ENCODE measurements around the gene SLC12A5. TPM values are rescaled to one million over a fixed set of nuclear protein-coding genes. Genes with fewer than 3 reads are reported as not detected.

Gene SLC12A5
- total RNA-seq, 6 experiments from 2014 or later = 0.32 to 0.91 (median 0.64) TPM; not detected in 3

DNA sequence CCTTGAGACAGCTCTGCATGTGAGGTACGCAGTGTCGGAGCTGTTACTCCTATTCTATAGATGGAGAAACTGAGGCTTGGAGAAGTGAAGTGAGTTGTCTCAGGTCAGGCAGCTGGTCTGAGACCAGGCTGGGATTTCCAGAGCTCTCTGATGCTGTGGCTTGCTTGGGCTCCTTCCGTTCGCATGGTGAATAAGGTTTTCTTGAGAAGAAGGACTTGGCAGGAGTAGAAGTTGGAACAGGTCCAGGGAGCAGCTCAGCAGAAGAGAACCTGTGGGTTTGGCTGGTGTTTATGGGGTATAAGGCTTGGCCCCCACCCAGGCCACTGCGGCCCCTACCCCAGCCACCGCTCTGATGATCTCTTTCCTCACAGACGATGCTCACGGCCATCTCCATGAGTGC is 7.4 kb downstream of the SLC12A5 start:
- ATAC-seq (no peak), DNase-seq (no peak)
- no peaks in the 10 kb centered on the region for H3K36me3 ChIP-seq
- TF ChIP-seq POLR2A (IDR thresholded peaks at IDR 0.05) = no peak
- TF ChIP-seq, protein P1, sequence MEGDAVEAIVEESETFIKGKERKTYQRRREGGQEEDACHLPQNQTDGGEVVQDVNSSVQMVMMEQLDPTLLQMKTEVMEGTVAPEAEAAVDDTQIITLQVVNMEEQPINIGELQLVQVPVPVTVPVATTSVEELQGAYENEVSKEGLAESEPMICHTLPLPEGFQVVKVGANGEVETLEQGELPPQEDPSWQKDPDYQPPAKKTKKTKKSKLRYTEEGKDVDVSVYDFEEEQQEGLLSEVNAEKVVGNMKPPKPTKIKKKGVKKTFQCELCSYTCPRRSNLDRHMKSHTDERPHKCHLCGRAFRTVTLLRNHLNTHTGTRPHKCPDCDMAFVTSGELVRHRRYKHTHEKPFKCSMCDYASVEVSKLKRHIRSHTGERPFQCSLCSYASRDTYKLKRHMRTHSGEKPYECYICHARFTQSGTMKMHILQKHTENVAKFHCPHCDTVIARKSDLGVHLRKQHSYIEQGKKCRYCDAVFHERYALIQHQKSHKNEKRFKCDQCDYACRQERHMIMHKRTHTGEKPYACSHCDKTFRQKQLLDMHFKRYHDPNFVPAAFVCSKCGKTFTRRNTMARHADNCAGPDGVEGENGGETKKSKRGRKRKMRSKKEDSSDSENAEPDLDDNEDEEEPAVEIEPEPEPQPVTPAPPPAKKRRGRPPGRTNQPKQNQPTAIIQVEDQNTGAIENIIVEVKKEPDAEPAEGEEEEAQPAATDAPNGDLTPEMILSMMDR (IDR thresholded peaks at IDR 0.05) = no peak
- H3K9me3 ChIP-seq = no peaks in the 10 kb centered on the region
- WGBS (ENCODE audit: insufficient coverage, low coverage, low lambda C conversion rate, missing lambda C conversion rate) = 96% methylated on average over 2 of the region's 8 CpGs
- H3K27ac ChIP-seq = no peak overlapping the region
- no peaks in the 10 kb centered on the region for H3K4me1 ChIP-seq
- intact Hi-C loops (cut with DNase I) = no loop called here
- no peak overlapping the region for H3K4me3 ChIP-seq
- peaks cover 0 to 10% of the 10 kb centered on the region in 2 donors for H3K27me3 ChIP-seq

DNA sequence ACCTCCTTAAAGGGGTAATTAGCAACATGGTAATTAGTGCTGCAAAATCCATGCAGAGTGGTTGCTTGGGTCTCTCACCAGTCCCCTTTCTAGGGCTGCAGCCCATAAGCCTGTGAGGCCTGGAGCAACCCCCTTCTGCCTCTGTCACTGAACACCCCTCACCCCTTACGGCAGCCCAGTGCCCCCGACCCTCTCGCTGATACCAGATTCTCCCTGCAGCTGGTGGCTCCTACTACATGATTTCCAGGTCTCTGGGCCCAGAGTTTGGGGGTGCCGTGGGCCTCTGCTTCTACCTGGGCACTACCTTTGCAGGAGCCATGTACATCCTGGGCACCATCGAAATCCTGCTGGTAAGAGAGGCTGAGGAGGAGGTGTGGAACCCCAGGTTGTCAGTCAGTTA is 8.0 kb downstream of the SLC12A5 start:
- no peaks in the 10 kb centered on the region for H3K4me1 ChIP-seq
- no peak for DNase-seq
- 52% methylated on average over 3 of the region's 5 CpGs for WGBS (ENCODE audit: insufficient coverage, low coverage, low lambda C conversion rate, missing lambda C conversion rate)
- no peaks in the 10 kb centered on the region for H3K36me3 ChIP-seq
- no peak overlapping the region for H3K27ac ChIP-seq
- TF ChIP-seq, protein P1 (IDR thresholded peaks at IDR 0.05) = no peak
- TF ChIP-seq POLR2A (IDR thresholded peaks at IDR 0.05) = no peak
- intact Hi-C loops (cut with DNase I) = no loop called here
- no peak overlapping the region for H3K4me3 ChIP-seq
- ATAC-seq = no peak
- H3K27me3 ChIP-seq = peaks cover 0 to 3% of the 10 kb centered on the region in 2 donors
- H3K9me3 ChIP-seq = no peaks in the 10 kb centered on the region

DNA sequence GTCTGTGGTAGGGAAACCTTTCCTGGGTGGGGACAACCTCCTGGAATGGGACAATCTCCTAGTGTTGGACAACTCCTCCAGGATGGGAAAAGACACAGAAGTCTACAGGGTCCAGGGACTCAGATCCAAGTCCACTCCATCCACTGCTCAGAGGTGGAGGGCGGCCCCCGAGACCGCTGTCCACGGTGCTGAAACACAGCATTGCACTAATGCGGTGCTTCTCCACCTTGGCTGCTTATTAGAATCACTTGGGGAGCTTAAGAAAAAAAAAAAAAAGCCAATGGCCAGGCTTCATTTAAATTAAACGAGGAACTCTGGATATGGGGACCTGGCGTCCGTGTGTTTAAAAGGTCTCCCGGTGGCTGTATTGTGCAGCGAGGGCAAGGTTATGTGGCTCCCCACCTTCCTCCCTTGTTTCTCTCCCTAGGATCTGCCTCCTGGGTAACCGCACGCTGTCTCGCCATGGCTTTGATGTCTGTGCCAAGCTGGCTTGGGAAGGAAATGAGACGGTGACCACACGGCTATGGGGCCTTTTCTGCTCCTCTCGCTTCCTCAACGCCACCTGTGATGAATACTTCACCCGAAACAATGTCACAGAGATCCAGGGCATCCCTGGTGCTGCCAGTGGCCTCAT is 12.0 kb downstream of the SLC12A5 start:
- Histone ChIP-seq H3K36me3 (no peaks in the 10 kb centered on the region), H3K27ac (no peak overlapping the region), H3K9me3 (no peaks in the 10 kb centered on the region), H3K4me1 (no peaks in the 10 kb centered on the region), H3K4me3 (no peak overlapping the region), H3K27me3 (no peaks in the 10 kb centered on the region)
- intact Hi-C loops (cut with DNase I) = no loop called here
- TF ChIP-seq POLR2A (IDR thresholded peaks at IDR 0.05) = no peak
- TF ChIP-seq, protein P1 (IDR thresholded peaks at IDR 0.05) = no peak
- ATAC-seq (peak in 2 of 4 donors; percentile 29 to 35), DNase-seq (no peak)
- 13% methylated on average over 13 of the region's 18 CpGs for WGBS (ENCODE audit: insufficient coverage, low coverage, low lambda C conversion rate, missing lambda C conversion rate)

DNA sequence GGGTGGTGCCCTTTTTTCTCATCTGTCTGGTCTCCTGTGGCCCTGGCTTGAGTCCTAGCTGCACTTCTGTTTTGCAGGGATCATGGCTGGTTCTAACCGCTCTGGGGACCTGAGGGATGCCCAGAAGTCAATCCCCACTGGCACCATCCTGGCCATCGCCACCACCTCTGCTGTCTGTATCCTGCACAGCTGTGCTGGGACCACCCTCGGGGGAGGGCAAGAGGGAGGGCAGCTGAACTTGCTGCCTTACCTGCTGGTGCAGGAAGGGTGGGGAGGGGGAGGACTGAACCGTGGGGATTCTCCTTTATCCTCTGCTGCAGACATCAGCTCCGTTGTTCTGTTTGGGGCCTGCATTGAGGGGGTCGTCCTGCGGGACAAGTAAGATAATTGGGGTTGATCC is 14.5 kb downstream of the SLC12A5 start:
- no peak overlapping the region for H3K4me3 ChIP-seq
- no peaks in the 10 kb centered on the region for H3K4me1 ChIP-seq
- no peaks in the 10 kb centered on the region for H3K36me3 ChIP-seq
- no peak for TF ChIP-seq POLR2A (IDR thresholded peaks at IDR 0.05)
- TF ChIP-seq, protein P1 (IDR thresholded peaks at IDR 0.05) = no peak
- no peaks in the 10 kb centered on the region for H3K27me3 ChIP-seq
- intact Hi-C loops (cut with DNase I) = no loop called here
- no peak overlapping the region for H3K27ac ChIP-seq
- 8% methylated on average over 2 of the region's 7 CpGs for WGBS (ENCODE audit: insufficient coverage, low coverage, low lambda C conversion rate, missing lambda C conversion rate)
- ATAC-seq = no peak
- H3K9me3 ChIP-seq = no peaks in the 10 kb centered on the region
- no peak for DNase-seq

Data from right lobe of liver (tissue), 6 donors.